WTC11 (cell line): Measurements from ENCODE around the gene RMDN3. TPM values are rescaled to one million over a fixed set of nuclear protein-coding genes. Genes with fewer than 3 reads are reported as not detected.

ENCODE experiments used
- ATAC-seq: fragments of 200-7000 bp; cut with Tn5 transposase; 2 replicates; pipeline ENCODE4 v1.10.0; 2021; ENCODE audit warnings: mild to moderate bottlenecking, moderate library complexity
- CTCF ChIA-PET: fragments of 300-600 bp; sonication (Branson Sonifier 250); formaldehyde crosslinking; loops from one replicate; lab custom pipeline; 2021; ENCODE audit warnings: antibody characterized with exemption; lab: Charles Lee
- POLR2A ChIA-PET: fragments of 350-600 bp; sonication (Branson Sonifier 250); formaldehyde crosslinking; loops from one replicate; lab custom pipeline; 2021; ENCODE audit warnings: antibody characterized with exemption; lab: Charles Lee
- DNase-seq: peaks from one replicate; pipeline ENCODE4 v3.0.0; 2021; ENCODE audit warnings: low spot score
- H3K27ac Mint-ChIP-seq: 2 replicates; pipeline ENCODE4 v1.8.0; 2021; ENCODE audit warnings: mixed read lengths
- H3K27me3 Mint-ChIP-seq: 2 replicates; pipeline ENCODE4 v1.8.0; 2021; ENCODE audit warnings: low read depth, mild to moderate bottlenecking, moderate library complexity, mixed read lengths
- H3K36me3 Mint-ChIP-seq: 2 replicates; pipeline ENCODE4 v1.8.0; 2021; ENCODE audit warnings: mixed read lengths
- H3K4me1 Mint-ChIP-seq: 2 replicates; pipeline ENCODE4 v1.8.0; 2022; ENCODE audit warnings: mixed read lengths
- H3K4me3 Mint-ChIP-seq: 2 replicates; pipeline ENCODE4 v1.8.0; 2021; ENCODE audit warnings: mild to moderate bottlenecking, moderate library complexity, mixed read lengths
- H3K9me3 Mint-ChIP-seq: 2 replicates; pipeline ENCODE4 v1.8.0; 2021; ENCODE audit warnings: mixed read lengths
- CBFB ChIP-seq: sonication (generic); formaldehyde crosslinking; IDR thresholded peaks from 2 replicates; pipeline ENCODE4 v1.8.1; 2022; ENCODE audit warnings: mild to moderate bottlenecking, low read depth, missing genetic modification reagents
- MXD4 ChIP-seq: fragments of 250-450 bp; sonication (Bioruptor Pico); IDR thresholded peaks from 2 replicates; pipeline ENCODE4 v1.8.0; 2021; ENCODE audit warnings: mild to moderate bottlenecking, moderate library complexity, borderline replicate concordance
- NFYB ChIP-seq: sonication (generic); formaldehyde crosslinking; conservative IDR thresholded peaks from 2 replicates; pipeline ENCODE4 v1.8.0; 2022; ENCODE audit warnings: low read depth, missing genetic modification reagents
- NR1H2 ChIP-seq: sonication (generic); formaldehyde crosslinking; IDR thresholded peaks from 2 replicates; pipeline ENCODE4 v1.9.0; 2021; ENCODE audit warnings: mild to moderate bottlenecking, moderate library complexity, missing genetic modification reagents
- SMAD3 ChIP-seq: sonication (generic); formaldehyde crosslinking; IDR thresholded peaks from 2 replicates; pipeline ENCODE4 v1.8.0; 2022; ENCODE audit warnings: missing genetic modification reagents, mild to moderate bottlenecking, borderline replicate concordance
- SOX15 ChIP-seq: fragments of 250-450 bp; sonication (Bioruptor Pico); IDR thresholded peaks from 2 replicates; pipeline ENCODE4 v1.9.0; 2021; ENCODE audit warnings: mild to moderate bottlenecking
- TEAD1 ChIP-seq: sonication (generic); formaldehyde crosslinking; IDR thresholded peaks from 2 replicates; pipeline ENCODE4 v1.8.0; 2022; ENCODE audit warnings: mild to moderate bottlenecking, missing genetic modification reagents
- ZBTB21 ChIP-seq: sonication (generic); formaldehyde crosslinking; IDR thresholded peaks from 2 replicates; pipeline ENCODE4 v1.8.1; 2023; ENCODE audit warnings: mild to moderate bottlenecking, missing genetic modification reagents, borderline replicate concordance
- ZNF423 ChIP-seq: fragments of 250-450 bp; sonication (Bioruptor Pico); IDR thresholded peaks from 2 replicates; pipeline ENCODE4 v2.1.2; 2022; ENCODE audit warnings: mild to moderate bottlenecking, moderate library complexity
- total RNA-seq: library from RNA; stranded (reverse); gene quantifications from 3 replicates; pipeline ENCODE4 v1.2.3, GENCODE V29; 2021
- TF ChIP-seq, protein P1 (sequence below): sonication (generic); formaldehyde crosslinking; IDR thresholded peaks from 2 replicates; pipeline ENCODE4 v1.8.0; 2022; ENCODE audit warnings: mild to moderate bottlenecking, missing genetic modification reagents
- TF ChIP-seq, protein P2 (sequence below): sonication (generic); formaldehyde crosslinking; IDR thresholded peaks from 2 replicates; pipeline ENCODE4 v1.8.1; 2023; ENCODE audit warnings: mild to moderate bottlenecking, missing genetic modification reagents
- TF ChIP-seq, protein P3 (sequence below): sonication (generic); formaldehyde crosslinking; IDR thresholded peaks from 2 replicates; pipeline ENCODE4 v1.8.1; 2022; ENCODE audit warnings: mild to moderate bottlenecking, missing genetic modification reagents, moderate library complexity, borderline replicate concordance
- TF ChIP-seq, protein P4 (sequence below): fragments of 250-450 bp; sonication (Bioruptor Pico); conservative IDR thresholded peaks from 2 replicates; pipeline ENCODE4 v1.9.0; 2021; ENCODE audit warnings: mild to moderate bottlenecking
- TF ChIP-seq, protein P5 (sequence below): sonication (generic); formaldehyde crosslinking; conservative IDR thresholded peaks from 2 replicates; pipeline ENCODE4 v1.8.1; 2022; ENCODE audit warnings: mild to moderate bottlenecking, missing genetic modification reagents

Gene RMDN3
- total RNA-seq, 1 experiment from 2014 or later = 22.8 TPM

DNA sequence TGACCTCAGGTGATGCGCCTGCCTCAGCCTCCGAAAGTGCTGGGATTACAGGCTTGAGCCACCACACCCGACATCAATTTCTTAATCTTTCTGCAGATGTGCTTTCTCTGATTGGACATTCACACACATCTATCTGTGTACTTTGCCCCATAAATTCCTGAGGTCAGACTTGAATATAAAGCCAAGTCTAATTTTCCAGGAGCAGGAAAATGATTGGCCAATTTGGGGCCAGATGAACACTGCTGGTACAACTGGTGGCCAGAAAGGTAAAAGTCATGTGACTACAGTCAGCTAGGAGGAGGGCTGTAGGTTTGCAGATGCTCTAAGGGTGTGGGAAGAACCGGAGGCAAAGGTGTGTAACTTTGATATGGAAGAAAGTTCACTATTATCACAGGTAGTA, 63.3 kb downstream of the RMDN3 start:
- CTCF ChIA-PET = no interaction called here
- POLR2A ChIA-PET = no interaction called here
- no peak overlapping the region for H3K4me3 Mint-ChIP-seq

DNA sequence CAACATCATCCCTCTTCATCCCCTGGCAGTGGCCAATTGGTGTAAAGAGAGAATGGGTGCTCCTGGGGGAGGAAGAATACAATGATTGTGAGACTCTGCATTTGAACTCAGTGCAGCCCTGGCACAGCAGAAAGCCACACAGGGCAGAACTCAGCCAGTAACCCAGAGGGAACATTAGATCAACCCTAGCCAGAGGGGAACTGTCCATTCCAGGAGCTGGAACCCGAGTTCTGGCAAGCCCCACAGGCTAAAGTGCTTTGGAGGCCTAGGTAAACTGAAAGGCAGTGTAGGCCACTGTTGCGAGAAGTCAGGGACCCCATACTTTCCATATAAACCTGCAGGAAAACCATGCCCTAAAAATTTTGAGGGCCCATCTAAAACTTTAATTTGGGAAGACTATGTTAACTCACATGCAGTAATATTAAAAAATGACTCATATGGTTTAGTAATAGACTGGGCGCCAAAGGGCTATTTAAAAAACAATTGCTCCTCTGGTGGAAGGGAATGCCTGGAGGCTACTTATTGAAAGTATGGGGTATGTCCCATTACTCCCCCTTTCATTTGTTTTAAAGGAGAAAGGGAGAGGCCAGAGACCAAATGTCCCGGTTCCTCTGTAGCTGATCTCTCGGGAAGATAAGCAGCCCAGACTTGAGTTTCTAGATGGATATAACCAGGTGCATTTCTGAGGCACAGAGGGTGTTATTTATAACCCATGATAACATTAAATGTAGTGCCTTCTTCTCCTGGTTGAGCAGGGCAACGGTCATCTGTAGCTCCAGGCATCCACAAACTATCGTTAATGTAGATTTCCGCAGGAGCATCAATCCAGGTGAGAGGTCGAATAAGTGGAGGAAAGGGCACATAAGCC, 65.9 kb downstream of the RMDN3 start:
- CTCF ChIA-PET = interaction anchor here (0.6 kb wide), 1 partner anchor 57 kb away, joined by 4 read pairs; no protein-coding TSS in a partner anchor
- H3K27me3 Mint-ChIP-seq = no peaks in the 10 kb centered on the region; the same call in 1 of the 2 replicates
- peak; percentile 69 for ATAC-seq

More for the DNA sequence above, 63.3 kb downstream of the RMDN3 start:
- Mint-ChIP-seq H3K27me3 (no peaks in the 10 kb centered on the region), H3K27ac (no peak overlapping the region), H3K4me1 (peaks cover 17% of the 10 kb centered on the region), H3K36me3 (peaks cover 20% of the 10 kb centered on the region), H3K9me3 (peaks cover 12% of the 10 kb centered on the region)
- no peak for DNase-seq
- ATAC-seq = no peak
- TF ChIP-seq MXD4 (CRISPR knock-in tag) = no peak
- TF ChIP-seq, protein P1, sequence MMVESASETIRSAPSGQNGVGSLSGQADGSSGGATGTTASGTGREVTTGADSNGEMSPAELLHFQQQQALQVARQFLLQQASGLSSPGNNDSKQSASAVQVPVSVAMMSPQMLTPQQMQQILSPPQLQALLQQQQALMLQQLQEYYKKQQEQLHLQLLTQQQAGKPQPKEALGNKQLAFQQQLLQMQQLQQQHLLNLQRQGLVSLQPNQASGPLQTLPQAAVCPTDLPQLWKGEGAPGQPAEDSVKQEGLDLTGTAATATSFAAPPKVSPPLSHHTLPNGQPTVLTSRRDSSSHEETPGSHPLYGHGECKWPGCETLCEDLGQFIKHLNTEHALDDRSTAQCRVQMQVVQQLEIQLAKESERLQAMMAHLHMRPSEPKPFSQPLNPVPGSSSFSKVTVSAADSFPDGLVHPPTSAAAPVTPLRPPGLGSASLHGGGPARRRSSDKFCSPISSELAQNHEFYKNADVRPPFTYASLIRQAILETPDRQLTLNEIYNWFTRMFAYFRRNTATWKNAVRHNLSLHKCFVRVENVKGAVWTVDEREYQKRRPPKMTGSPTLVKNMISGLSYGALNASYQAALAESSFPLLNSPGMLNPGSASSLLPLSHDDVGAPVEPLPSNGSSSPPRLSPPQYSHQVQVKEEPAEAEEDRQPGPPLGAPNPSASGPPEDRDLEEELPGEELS = no peak
- no peak for TF ChIP-seq NR1H2
- no peak for TF ChIP-seq ZNF423 (CRISPR knock-in tag)
- TF ChIP-seq, protein P2, sequence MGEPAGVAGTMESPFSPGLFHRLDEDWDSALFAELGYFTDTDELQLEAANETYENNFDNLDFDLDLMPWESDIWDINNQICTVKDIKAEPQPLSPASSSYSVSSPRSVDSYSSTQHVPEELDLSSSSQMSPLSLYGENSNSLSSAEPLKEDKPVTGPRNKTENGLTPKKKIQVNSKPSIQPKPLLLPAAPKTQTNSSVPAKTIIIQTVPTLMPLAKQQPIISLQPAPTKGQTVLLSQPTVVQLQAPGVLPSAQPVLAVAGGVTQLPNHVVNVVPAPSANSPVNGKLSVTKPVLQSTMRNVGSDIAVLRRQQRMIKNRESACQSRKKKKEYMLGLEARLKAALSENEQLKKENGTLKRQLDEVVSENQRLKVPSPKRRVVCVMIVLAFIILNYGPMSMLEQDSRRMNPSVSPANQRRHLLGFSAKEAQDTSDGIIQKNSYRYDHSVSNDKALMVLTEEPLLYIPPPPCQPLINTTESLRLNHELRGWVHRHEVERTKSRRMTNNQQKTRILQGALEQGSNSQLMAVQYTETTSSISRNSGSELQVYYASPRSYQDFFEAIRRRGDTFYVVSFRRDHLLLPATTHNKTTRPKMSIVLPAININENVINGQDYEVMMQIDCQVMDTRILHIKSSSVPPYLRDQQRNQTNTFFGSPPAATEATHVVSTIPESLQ (CRISPR knock-in tag) = no peak

More for the DNA sequence above, 65.9 kb downstream of the RMDN3 start:
- no peak for DNase-seq
- POLR2A ChIA-PET = no interaction called here
- TF ChIP-seq ZBTB21 (CRISPR knock-in tag) (no peak), NFYB (CRISPR knock-in tag) (no peak), TEAD1 (no peak), CBFB (CRISPR knock-in tag) (no peak), SOX15 (CRISPR knock-in tag) (no peak), SMAD3 (CRISPR knock-in tag) (no peak)
- TF ChIP-seq, protein P3, sequence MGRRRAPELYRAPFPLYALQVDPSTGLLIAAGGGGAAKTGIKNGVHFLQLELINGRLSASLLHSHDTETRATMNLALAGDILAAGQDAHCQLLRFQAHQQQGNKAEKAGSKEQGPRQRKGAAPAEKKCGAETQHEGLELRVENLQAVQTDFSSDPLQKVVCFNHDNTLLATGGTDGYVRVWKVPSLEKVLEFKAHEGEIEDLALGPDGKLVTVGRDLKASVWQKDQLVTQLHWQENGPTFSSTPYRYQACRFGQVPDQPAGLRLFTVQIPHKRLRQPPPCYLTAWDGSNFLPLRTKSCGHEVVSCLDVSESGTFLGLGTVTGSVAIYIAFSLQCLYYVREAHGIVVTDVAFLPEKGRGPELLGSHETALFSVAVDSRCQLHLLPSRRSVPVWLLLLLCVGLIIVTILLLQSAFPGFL (CRISPR knock-in tag) = no peak
- TF ChIP-seq, protein P4, sequence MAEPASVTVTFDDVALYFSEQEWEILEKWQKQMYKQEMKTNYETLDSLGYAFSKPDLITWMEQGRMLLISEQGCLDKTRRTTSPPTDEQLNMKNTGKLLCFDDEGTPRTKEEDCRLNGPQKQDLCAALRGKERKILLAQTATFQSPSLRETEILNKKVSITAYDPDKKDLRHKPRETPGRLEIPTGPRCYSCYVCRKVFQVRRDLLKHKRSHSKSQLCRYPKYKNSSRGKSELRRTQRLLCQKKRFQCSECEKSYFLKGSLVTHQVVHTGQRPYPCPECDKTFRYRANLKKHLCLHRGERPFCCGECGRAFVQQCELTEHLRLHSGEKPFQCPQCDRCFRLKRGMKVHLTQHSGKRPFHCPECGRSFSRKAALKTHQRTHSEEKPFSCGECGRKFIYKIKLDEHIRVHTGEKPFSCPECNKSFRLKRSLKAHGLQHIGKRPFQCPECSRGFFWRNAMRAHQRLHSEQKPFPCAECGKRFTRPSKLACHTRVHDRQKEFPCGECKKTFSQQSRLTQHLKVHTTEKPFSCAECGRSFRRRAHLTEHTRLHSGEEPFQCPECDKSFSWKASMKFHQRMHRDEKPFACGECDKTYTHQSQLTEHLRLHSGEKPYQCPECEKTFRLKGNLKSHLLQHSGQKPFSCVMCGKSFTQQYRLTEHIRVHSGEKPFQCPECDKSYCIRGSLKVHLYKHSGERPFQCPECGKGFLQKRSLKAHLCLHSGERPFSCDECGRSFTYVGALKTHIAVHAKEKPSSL (CRISPR knock-in tag) = no peak
- TF ChIP-seq, protein P5, sequence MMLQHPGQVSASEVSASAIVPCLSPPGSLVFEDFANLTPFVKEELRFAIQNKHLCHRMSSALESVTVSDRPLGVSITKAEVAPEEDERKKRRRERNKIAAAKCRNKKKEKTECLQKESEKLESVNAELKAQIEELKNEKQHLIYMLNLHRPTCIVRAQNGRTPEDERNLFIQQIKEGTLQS (CRISPR knock-in tag) = no peak
- H3K4me1 Mint-ChIP-seq = peaks cover 16% of the 10 kb centered on the region
- H3K36me3 Mint-ChIP-seq = peaks cover 44% of the 10 kb centered on the region
- peaks cover 38% of the 10 kb centered on the region for H3K9me3 Mint-ChIP-seq
- no peak overlapping the region for H3K4me3 Mint-ChIP-seq
- H3K27ac Mint-ChIP-seq = peak overlapping the region; percentile 48

Other genes with a start within 250 kb of the RMDN3 start
- gene CCDC32, start 190.2 kb downstream of the RMDN3 start, total RNA-seq = 12.8 to 15.6 TPM (median 13.7 TPM) in 3 replicates
- 28.5 to 34.2 TPM (median 30.8 TPM) in 3 replicates for gene RPUSD2, start 186.0 kb downstream of the RMDN3 start, total RNA-seq
- 18.4 to 24.0 TPM (median 21.1 TPM) in 3 replicates for gene KNL1, start 161.0 kb downstream of the RMDN3 start, total RNA-seq
- 29.7 to 36.4 TPM (median 31.0 TPM) in 3 replicates for gene RAD51, start 60.1 kb downstream of the RMDN3 start, total RNA-seq
- gene GCHFR, start 8.8 kb upstream of the RMDN3 start, total RNA-seq = 42.3 to 63.8 TPM (median 62.9 TPM) in 3 replicates
- gene C15orf62, start 14.7 kb upstream of the RMDN3 start, total RNA-seq = 0.46 to 0.92 TPM (median 0.72 TPM) in 3 replicates
- gene ZFYVE19, start 51.8 kb upstream of the RMDN3 start, total RNA-seq = 17.3 to 18.9 TPM (median 17.6 TPM) in 3 replicates
- gene DNAJC17, start 52.2 kb upstream of the RMDN3 start, total RNA-seq = 49.8 to 53.0 TPM (median 50.2 TPM) in 3 replicates
- gene PPP1R14D, start 73.5 kb upstream of the RMDN3 start, total RNA-seq = 0.25 TPM in 1 of 3 replicates, not detected in the others
- 140 to 153 TPM (median 144 TPM) in 3 replicates for gene SPINT1, start 88.8 kb upstream of the RMDN3 start, total RNA-seq
- gene RHOV, start 119.0 kb upstream of the RMDN3 start, total RNA-seq = 5.0 to 5.4 TPM (median 5.1 TPM) in 3 replicates
- 22.0 to 27.3 TPM (median 24.1 TPM) in 3 replicates for gene VPS18, start 139.2 kb upstream of the RMDN3 start, total RNA-seq
- gene DLL4, start 174.1 kb upstream of the RMDN3 start, total RNA-seq = 0.94 to 1.6 TPM (median 1.1 TPM) in 3 replicates
- 17.2 to 31.0 TPM (median 17.7 TPM) in 3 replicates for gene CHAC1, start 198.2 kb upstream of the RMDN3 start, total RNA-seq